ENCODE measurements around the gene CGNL1. TPM values are rescaled to one million over a fixed set of nuclear protein-coding genes. Genes with fewer than 3 reads are reported as not detected.

CGNL1 gene
- total RNA-seq, 1 donor from 2014 or later, result 3.5 TPM

- intact Hi-C loops (cut with DNase I), result no loop called here
- no peak for TF ChIP-seq CTCF (IDR thresholded peaks at IDR 0.05)
- no peak for DNase-seq (ENCODE audit: low spot score in 2 of 2)
- peaks cover 0 to 14% of the 10 kb centered on the region in 2 donors for H3K36me3 ChIP-seq
- no peak overlapping the region for H3K27ac ChIP-seq
- H3K27me3 ChIP-seq, result no peaks in the 10 kb centered on the region
- no peaks in the 10 kb centered on the region for H3K9me3 ChIP-seq
- no peaks in the 10 kb centered on the region for H3K4me1 ChIP-seq
- no peak overlapping the region for H3K4me3 ChIP-seq
These were observed 79.6 kb downstream of the CGNL1 start for GRCh38 chr15:57455929-57456328.

- H3K9me3 ChIP-seq, result no peaks in the 10 kb centered on the region
- TF ChIP-seq CTCF (IDR thresholded peaks at IDR 0.05), result no peak
- H3K4me3 ChIP-seq, result no peak overlapping the region
- intact Hi-C loops (cut with DNase I), result no loop called here
- H3K27me3 ChIP-seq, result no peaks in the 10 kb centered on the region
- H3K36me3 ChIP-seq, result peaks cover 0 to 14% of the 10 kb centered on the region in 2 donors
- no peak overlapping the region for H3K27ac ChIP-seq
- no peaks in the 10 kb centered on the region for H3K4me1 ChIP-seq
- no peak for DNase-seq (ENCODE audit: low spot score in 2 of 2)
These were observed 80.3 kb downstream of the CGNL1 start for GRCh38 chr15:57456559-57456958.

GRCh38 chr15:57457726-57458125, 81.4 kb downstream of the CGNL1 start:
- Histone ChIP-seq H3K9me3 (no peaks in the 10 kb centered on the region), H3K4me3 (no peak overlapping the region), H3K27me3 (no peaks in the 10 kb centered on the region), H3K36me3 (peaks cover 0 to 11% of the 10 kb centered on the region in 2 donors), H3K4me1 (no peaks in the 10 kb centered on the region), H3K27ac (no peak overlapping the region)
- DNase-seq (ENCODE audit: low spot score in 2 of 2), result no peak
- TF ChIP-seq CTCF (IDR thresholded peaks at IDR 0.05), result no peak
- intact Hi-C loops (cut with DNase I), result no loop called here

- no peaks in the 10 kb centered on the region for H3K9me3 ChIP-seq
- H3K27ac ChIP-seq, result no peak overlapping the region
- intact Hi-C loops (cut with DNase I), result no loop called here
- DNase-seq (ENCODE audit: low spot score in 2 of 2), result no peak
- peaks cover 0 to 11% of the 10 kb centered on the region in 2 donors for H3K36me3 ChIP-seq
- H3K4me1 ChIP-seq, result no peaks in the 10 kb centered on the region
- no peak for TF ChIP-seq CTCF (IDR thresholded peaks at IDR 0.05)
- H3K4me3 ChIP-seq, result no peak overlapping the region
- no peaks in the 10 kb centered on the region for H3K27me3 ChIP-seq
These were observed 82.1 kb downstream of the CGNL1 start for GRCh38 chr15:57458356-57458781.

- Histone ChIP-seq H3K36me3 (peaks cover 0 to 11% of the 10 kb centered on the region in 2 donors), H3K4me1 (no peaks in the 10 kb centered on the region), H3K27me3 (no peaks in the 10 kb centered on the region), H3K9me3 (no peaks in the 10 kb centered on the region), H3K27ac (no peak overlapping the region), H3K4me3 (no peak overlapping the region)
- no peak for TF ChIP-seq CTCF (IDR thresholded peaks at IDR 0.05)
- DNase-seq (ENCODE audit: low spot score in 2 of 2), result no peak
- intact Hi-C loops (cut with DNase I), result loop anchor here (5.0 kb wide), 1 partner anchor 62 kb away; no protein-coding TSS in a partner anchor
These were observed 84.0 kb downstream of the CGNL1 start for GRCh38 chr15:57460208-57460816.
